ENCODE data around the gene ASRGL1. TPM values are rescaled to one million over a fixed set of nuclear protein-coding genes. Genes with fewer than 3 reads are reported as not detected.
"Not testable (repeated sequence)": the region's sequence is repeated elsewhere in the genome, so short reads cannot be mapped to it uniquely, and the experiment has no call there.

ASRGL1 gene
- total and polyA plus RNA-seq, 3 experiments from 2014 or later = 2.7 to 6.5 (median 6.1) TPM

DNA sequence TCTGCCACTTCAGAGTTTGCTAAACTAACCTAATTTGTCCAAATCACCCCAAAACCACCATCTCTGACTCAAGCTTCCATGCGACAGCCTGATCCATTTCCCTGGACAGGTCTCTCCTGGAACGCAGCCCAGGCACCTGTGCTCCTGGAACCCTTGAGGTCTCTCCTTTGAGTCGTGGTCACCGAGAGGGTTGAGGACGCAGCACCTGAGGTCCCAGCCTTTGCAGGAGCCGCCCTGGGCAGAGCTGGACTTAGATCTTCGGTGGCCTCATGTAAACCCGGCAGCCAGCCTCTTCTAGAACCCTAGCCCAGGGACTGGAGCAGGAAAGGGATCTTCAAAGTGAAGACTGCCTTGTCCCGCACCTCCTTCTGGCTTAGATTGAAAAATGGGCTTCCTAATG lies 37.6 kb downstream of the ASRGL1 start:
- Histone ChIP-seq H3K27ac (ENCODE audit: low read depth, low read length) (no peak overlapping the region), H3K9me3 (ENCODE audit: low read length) (no peaks in the 10 kb centered on the region), H3K36me3 (ENCODE audit: insufficient read depth, low read length) (no peaks in the 10 kb centered on the region), H3K27me3 (ENCODE audit: insufficient read depth, low read length, poor library complexity, severe bottlenecking) (no peaks in the 10 kb centered on the region), H3K4me1 (ENCODE audit: insufficient read depth, low read length) (no peaks in the 10 kb centered on the region), H3K4me3 (ENCODE audit: low read length) (no peak overlapping the region)
- peaks cover 2 to 37% (median 18%) of the 10 kb centered on the region in 3 donors for H3K4me1 Mint-ChIP-seq
- peaks cover 0 to 2% of the 10 kb centered on the region in 2 donors for H3K27me3 Mint-ChIP-seq
- no peaks in the 10 kb centered on the region for H3K36me3 Mint-ChIP-seq
- no peak overlapping the region for H3K27ac Mint-ChIP-seq
- no peaks in the 10 kb centered on the region for H3K9me3 Mint-ChIP-seq
- ChIA-PET POLR2A (no interaction called here), CTCF (interaction anchor here (3.8 to 4.7 kb wide), 2 partner anchors 20 to 36 kb away, joined by 14 to 32 read pairs; partner anchors contain the start of gene ASRGL1)
- no peak for DNase-seq
- no peak overlapping the region for H3K4me3 Mint-ChIP-seq

DNA sequence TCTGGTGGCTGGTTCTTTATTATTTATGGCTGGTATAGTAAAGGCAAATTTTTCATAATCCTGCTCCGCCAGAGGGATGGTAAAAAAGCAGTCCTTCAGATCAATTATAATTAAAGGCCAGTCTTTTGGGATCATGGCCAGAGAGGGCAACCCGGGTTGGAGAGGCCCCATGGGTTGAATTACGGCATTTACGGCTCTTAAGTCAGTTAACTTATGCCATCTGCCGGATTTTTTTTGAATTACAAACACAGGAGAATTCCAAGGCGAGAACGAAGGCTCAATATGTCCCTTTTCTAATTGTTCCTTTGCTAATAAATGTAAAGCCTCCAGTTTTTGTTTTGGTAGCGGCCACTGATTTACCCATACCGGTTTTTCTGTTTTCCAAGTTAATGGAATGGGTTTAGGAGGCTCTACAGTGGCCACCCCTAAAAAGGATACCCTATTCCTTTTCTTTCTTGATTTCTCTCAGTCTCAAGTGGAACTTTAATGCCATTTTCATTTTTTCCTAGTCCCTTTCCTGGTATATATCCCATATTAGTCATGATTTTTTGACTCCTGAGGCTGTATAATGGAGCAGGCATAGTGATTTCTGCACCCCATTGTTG lies 41.3 kb downstream of the ASRGL1 start:
- POLR2A ChIA-PET; H3K36me3 Mint-ChIP-seq; H3K27ac Mint-ChIP-seq; H3K9me3 Mint-ChIP-seq; H3K27me3 ChIP-seq (ENCODE audit: insufficient read depth, low read length, poor library complexity, severe bottlenecking); H3K4me3 ChIP-seq (ENCODE audit: low read length); H3K36me3 ChIP-seq (ENCODE audit: insufficient read depth, low read length); H3K4me3 Mint-ChIP-seq; H3K9me3 ChIP-seq (ENCODE audit: low read length); H3K27me3 Mint-ChIP-seq; H3K27ac ChIP-seq (ENCODE audit: low read depth, low read length); H3K4me1 ChIP-seq (ENCODE audit: insufficient read depth, low read length): not testable (repeated sequence)
- peaks cover 5 to 11% (median 10%) of the 10 kb centered on the region in 3 donors for H3K4me1 Mint-ChIP-seq
- CTCF ChIA-PET = interaction anchor here (1.0 to 4.7 kb wide), 5 partner anchors 16 to 207 kb away, joined by 3 to 32 read pairs (median 5); partner anchors contain the start of gene ASRGL1
- DNase-seq = peak in 2 of 5 donors; percentile 34 to 40

DNA sequence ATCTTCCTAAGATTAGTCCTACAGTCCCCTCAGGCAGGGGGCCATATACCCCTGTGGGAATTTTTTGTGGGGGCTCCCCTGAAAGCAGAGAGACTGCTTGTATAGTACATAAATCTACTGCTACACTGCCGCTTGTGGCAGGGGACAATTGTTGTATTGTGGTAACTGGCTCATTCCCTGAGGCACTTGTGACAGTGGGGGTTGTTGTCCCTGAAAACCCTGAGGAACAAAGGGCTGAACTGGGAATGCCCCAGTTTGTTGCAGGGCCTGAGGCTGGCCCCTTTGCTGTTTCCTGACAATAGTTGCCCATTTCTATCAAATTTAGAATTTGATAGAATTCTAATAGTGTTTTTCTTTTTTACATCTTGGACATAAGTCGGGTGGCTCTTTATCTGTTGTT lies 42.3 kb downstream of the ASRGL1 start:
- H3K36me3 Mint-ChIP-seq; H3K4me3 ChIP-seq (ENCODE audit: low read length); POLR2A ChIA-PET; H3K9me3 Mint-ChIP-seq; DNase-seq; H3K27me3 ChIP-seq (ENCODE audit: insufficient read depth, low read length, poor library complexity, severe bottlenecking); H3K27ac ChIP-seq (ENCODE audit: low read depth, low read length); H3K27me3 Mint-ChIP-seq; H3K27ac Mint-ChIP-seq; H3K4me3 Mint-ChIP-seq; H3K36me3 ChIP-seq (ENCODE audit: insufficient read depth, low read length); H3K4me1 ChIP-seq (ENCODE audit: insufficient read depth, low read length); H3K9me3 ChIP-seq (ENCODE audit: low read length): not testable (repeated sequence)
- CTCF ChIA-PET = interaction anchor here (0.8 to 1.6 kb wide), 7 partner anchors 10 to 208 kb away, joined by 3 to 9 read pairs (median 3); no protein-coding TSS in a partner anchor
- H3K4me1 Mint-ChIP-seq = peaks cover 5 to 10% (median 9%) of the 10 kb centered on the region in 3 donors

DNA sequence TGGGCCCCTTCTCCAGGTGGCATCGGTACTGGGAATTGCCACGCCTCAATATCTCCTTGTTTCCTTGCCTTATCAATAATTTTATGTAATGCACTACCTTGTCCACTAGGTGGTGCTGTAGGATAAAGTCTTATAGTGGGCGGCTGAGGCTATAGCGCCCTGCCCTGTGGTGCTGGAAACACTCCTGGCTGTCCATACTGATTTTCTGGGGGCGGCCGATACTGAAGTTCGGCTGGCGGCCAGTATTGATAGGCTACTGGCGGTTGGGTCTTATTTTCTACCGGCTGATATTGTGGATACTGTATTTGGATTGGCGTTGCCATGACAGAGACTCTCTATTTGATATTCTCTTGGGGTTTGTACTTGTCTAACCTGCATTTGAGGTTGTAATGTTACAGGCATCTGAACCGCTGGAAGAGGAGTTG lies 43.6 kb downstream of the ASRGL1 start:
- Mint-ChIP-seq H3K27ac (peak overlapping the region in 2 of 8 donors; percentile 3 to 26), H3K4me1 (peaks cover 5 to 16% (median 10%) of the 10 kb centered on the region in 3 donors)
- peak in 4 of 5 donors; percentile 26 to 66 (median 60) for DNase-seq
- POLR2A ChIA-PET; H3K9me3 Mint-ChIP-seq; H3K36me3 Mint-ChIP-seq; H3K4me3 Mint-ChIP-seq; H3K9me3 ChIP-seq (ENCODE audit: low read length); H3K27ac ChIP-seq (ENCODE audit: low read depth, low read length); H3K4me1 ChIP-seq (ENCODE audit: insufficient read depth, low read length); H3K4me3 ChIP-seq (ENCODE audit: low read length); H3K27me3 Mint-ChIP-seq; H3K36me3 ChIP-seq (ENCODE audit: insufficient read depth, low read length); H3K27me3 ChIP-seq (ENCODE audit: insufficient read depth, low read length, poor library complexity, severe bottlenecking): not testable (repeated sequence)
- CTCF ChIA-PET = interaction anchor here (1.2 to 1.6 kb wide), 2 partner anchors 14 to 209 kb away, joined by 3 to 23 read pairs; no protein-coding TSS in a partner anchor

DNA sequence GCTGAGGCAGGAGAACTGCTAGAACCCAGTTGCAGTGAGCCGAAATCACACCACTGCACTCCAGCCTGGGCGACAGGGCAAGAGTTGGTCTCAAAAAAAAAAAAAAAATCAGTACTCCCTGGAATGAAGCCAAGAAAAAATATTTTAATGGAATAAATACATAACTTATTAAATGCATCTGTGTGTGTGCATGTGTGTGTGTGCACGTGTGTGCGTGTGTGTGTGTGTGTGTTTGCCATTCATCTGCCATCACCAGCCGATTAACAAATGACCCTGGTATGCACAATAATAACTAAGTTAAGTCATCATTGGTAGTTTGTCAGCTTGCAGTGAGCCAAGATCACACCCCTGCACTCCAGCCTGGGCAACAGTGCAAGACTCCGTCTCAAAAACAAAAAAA lies 46.6 kb downstream of the ASRGL1 start:
- Histone ChIP-seq H3K9me3 (ENCODE audit: low read length) (no peaks in the 10 kb centered on the region), H3K36me3 (ENCODE audit: insufficient read depth, low read length) (no peaks in the 10 kb centered on the region), H3K4me3 (ENCODE audit: low read length) (no peak overlapping the region), H3K27ac (ENCODE audit: low read depth, low read length) (no peak overlapping the region), H3K27me3 (ENCODE audit: insufficient read depth, low read length, poor library complexity, severe bottlenecking) (no peaks in the 10 kb centered on the region), H3K4me1 (ENCODE audit: insufficient read depth, low read length) (peaks cover 10% of the 10 kb centered on the region)
- ChIA-PET POLR2A (no interaction called here), CTCF (interaction anchor here (0.8 to 1.9 kb wide), 7 partner anchors 9 to 522 kb away, joined by 3 to 8 read pairs (median 3); partner anchors contain the start of genes C11orf98 and CSKMT)
- H3K27ac Mint-ChIP-seq = no peak overlapping the region
- H3K27me3 Mint-ChIP-seq = no peaks in the 10 kb centered on the region
- no peaks in the 10 kb centered on the region for H3K36me3 Mint-ChIP-seq
- no peaks in the 10 kb centered on the region for H3K9me3 Mint-ChIP-seq
- no peak overlapping the region for H3K4me3 Mint-ChIP-seq
- H3K4me1 Mint-ChIP-seq = peaks cover 12 to 31% (median 24%) of the 10 kb centered on the region in 3 donors
- DNase-seq = no peak

DNA sequence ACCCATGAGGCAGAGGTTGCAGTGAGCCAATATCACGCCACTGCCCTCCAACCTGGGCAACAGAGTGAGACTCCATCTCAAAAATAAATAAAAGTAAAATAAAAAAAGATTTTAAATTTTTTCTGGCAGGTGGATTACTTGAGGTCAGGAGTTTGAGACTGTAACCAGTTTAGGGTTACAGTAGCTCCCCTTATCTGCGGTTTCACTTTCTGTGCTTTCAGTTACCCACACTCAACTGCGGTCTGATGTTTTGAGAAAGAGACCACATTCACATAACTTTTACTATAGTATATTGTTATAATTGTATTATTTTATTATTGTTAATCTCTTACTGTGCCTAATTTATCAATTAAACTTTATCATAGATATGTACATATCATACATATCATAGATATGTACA lies 48.8 kb downstream of the ASRGL1 start:
- H3K4me1 Mint-ChIP-seq = peaks cover 7 to 26% (median 18%) of the 10 kb centered on the region in 3 donors
- H3K36me3 Mint-ChIP-seq; H3K4me3 ChIP-seq (ENCODE audit: low read length); H3K27ac ChIP-seq (ENCODE audit: low read depth, low read length); H3K9me3 ChIP-seq (ENCODE audit: low read length); H3K27me3 Mint-ChIP-seq; POLR2A ChIA-PET; H3K36me3 ChIP-seq (ENCODE audit: insufficient read depth, low read length); H3K4me1 ChIP-seq (ENCODE audit: insufficient read depth, low read length); H3K9me3 Mint-ChIP-seq; H3K27me3 ChIP-seq (ENCODE audit: insufficient read depth, low read length, poor library complexity, severe bottlenecking): not testable (repeated sequence)
- CTCF ChIA-PET = interaction anchor here (2.4 kb wide), 1 partner anchor 9 kb away, joined by 11 read pairs; no protein-coding TSS in a partner anchor
- DNase-seq = peak in 2 of 5 donors; percentile 26 to 62
- H3K4me3 Mint-ChIP-seq = peak overlapping the region in 1 of 7 donors; percentile 38
- peak overlapping the region in 2 of 8 donors; percentile 33 to 67 for H3K27ac Mint-ChIP-seq

DNA sequence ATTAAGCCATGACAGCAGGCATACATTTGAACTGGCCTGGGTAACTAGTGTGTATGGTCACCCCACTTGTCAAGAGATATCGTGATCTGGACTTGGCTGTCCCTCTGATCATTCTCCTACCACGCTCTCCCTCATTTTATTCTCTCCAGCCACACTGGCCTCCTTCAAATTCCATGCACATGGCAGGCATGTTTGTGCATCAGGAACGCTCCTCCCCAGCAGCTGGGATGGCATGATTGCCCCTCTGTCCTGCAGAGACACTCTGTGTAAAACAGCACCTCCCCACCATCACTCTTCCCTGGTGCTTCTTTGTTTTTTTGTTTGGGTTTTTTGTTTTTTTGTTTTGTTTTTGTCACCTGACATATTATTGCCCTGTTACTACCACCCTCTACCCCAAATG lies 50.1 kb downstream of the ASRGL1 start:
- Mint-ChIP-seq H3K9me3 (no peaks in the 10 kb centered on the region), H3K4me1 (peaks cover 7 to 25% (median 13%) of the 10 kb centered on the region in 3 donors), H3K4me3 (peak overlapping the region in 1 of 7 donors; percentile 24), H3K36me3 (no peaks in the 10 kb centered on the region), H3K27ac (peak overlapping the region in 1 of 8 donors; percentile 52), H3K27me3 (no peaks in the 10 kb centered on the region)
- ChIA-PET POLR2A (interaction anchor here (0.5 kb wide), 1 partner anchor 49 kb away, joined by 4 read pairs; no protein-coding TSS in a partner anchor), CTCF (no interaction called here)
- Histone ChIP-seq H3K4me3 (ENCODE audit: low read length) (no peak overlapping the region), H3K27ac (ENCODE audit: low read depth, low read length) (no peak overlapping the region), H3K36me3 (ENCODE audit: insufficient read depth, low read length) (no peaks in the 10 kb centered on the region), H3K27me3 (ENCODE audit: insufficient read depth, low read length, poor library complexity, severe bottlenecking) (no peaks in the 10 kb centered on the region), H3K4me1 (ENCODE audit: insufficient read depth, low read length) (peaks cover 5% of the 10 kb centered on the region), H3K9me3 (ENCODE audit: low read length) (no peaks in the 10 kb centered on the region)
- no peak for DNase-seq

DNA sequence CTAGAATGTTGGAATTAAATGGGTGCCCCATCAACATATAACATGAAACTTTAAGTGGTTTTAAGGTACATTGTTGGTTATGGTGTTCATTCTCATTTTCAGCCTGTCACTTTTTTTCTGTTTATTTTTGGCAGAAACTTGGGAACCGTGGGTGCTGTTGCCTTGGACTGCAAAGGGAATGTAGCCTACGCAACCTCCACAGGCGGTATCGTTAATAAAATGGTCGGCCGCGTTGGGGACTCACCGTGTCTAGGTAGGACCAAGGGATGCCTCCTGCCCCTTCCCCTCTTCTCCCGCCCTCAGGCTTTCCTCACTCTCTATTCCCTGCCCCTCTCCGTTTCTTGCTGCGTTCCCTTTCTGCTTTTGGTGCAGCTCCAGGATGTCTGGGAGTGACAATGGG lies 51.8 kb downstream of the ASRGL1 start:
- Mint-ChIP-seq H3K4me3 (no peak overlapping the region), H3K9me3 (no peaks in the 10 kb centered on the region), H3K27ac (peak overlapping the region in 1 of 8 donors; percentile 52), H3K36me3 (no peaks in the 10 kb centered on the region), H3K4me1 (peaks cover 10 to 32% (median 19%) of the 10 kb centered on the region in 3 donors), H3K27me3 (no peaks in the 10 kb centered on the region)
- POLR2A ChIA-PET = no interaction called here
- H3K27me3 ChIP-seq (ENCODE audit: insufficient read depth, low read length, poor library complexity, severe bottlenecking) = no peaks in the 10 kb centered on the region
- CTCF ChIA-PET = interaction anchor here (1.0 to 3.5 kb wide), 2 partner anchors 9 to 36 kb away, joined by 3 to 13 read pairs; no protein-coding TSS in a partner anchor
- H3K4me3 ChIP-seq (ENCODE audit: low read length) = no peak overlapping the region
- H3K27ac ChIP-seq (ENCODE audit: low read depth, low read length) = no peak overlapping the region
- no peaks in the 10 kb centered on the region for H3K9me3 ChIP-seq (ENCODE audit: low read length)
- no peaks in the 10 kb centered on the region for H3K36me3 ChIP-seq (ENCODE audit: insufficient read depth, low read length)
- DNase-seq = no peak
- peaks cover 9% of the 10 kb centered on the region for H3K4me1 ChIP-seq (ENCODE audit: insufficient read depth, low read length)

Measured in CD8-positive, alpha-beta memory T cell (primary cell).